Activated CD4-positive, alpha-beta T cell treated with anti-CD3 and anti-CD28 coated beads, Interleukin-2, Interleukin-4, amounts not matched to agents 100 ng/mL and 50 ng/mL, durations not matched to agents 16 hours and 8 hours (primary cell): ENCODE data around the gene FAM229B.
"Not testable (repeated sequence)": the region's sequence is repeated elsewhere in the genome, so short reads cannot be mapped to it uniquely, and the experiment has no call there.

Experiments used
- DNase-seq: peaks from one replicate; pipeline ENCODE4 v3.0.0-alpha.2; 2020; ENCODE audit warnings: low spot score

Gene FAM229B

GRCh38 chr6:112087136-112087911 lies at the start of gene FAM229B, which contains the start of gene TUBE1:
Gene FAM229B, plus strand, starts transcription at chr6:112087591. Its CDS starts 11,693 bp downstream, at chr6:112099284.
Gene TUBE1, minus strand, starts transcription at chr6:112087482. Its CDS starts 48 bp downstream, at chr6:112087434.
- DNase-seq = peak; percentile 95

- no peak for DNase-seq
Observed at GRCh38 chr6:112037783-112038216, 49.6 kb upstream of the FAM229B start.

- DNase-seq = no peak
Observed at GRCh38 chr6:112038268-112038667, 49.1 kb upstream of the FAM229B start.

- no peak for DNase-seq
Observed at GRCh38 chr6:112038756-112039430, 48.5 kb upstream of the FAM229B start.

GRCh38 chr6:112039431-112039770 lies 48.0 kb upstream of the FAM229B start:
- DNase-seq = no peak

GRCh38 chr6:112040956-112041355 lies 46.4 kb upstream of the FAM229B start:
- DNase-seq = no peak

- no peak for DNase-seq
Observed at GRCh38 chr6:112041535-112041934, 45.9 kb upstream of the FAM229B start.

GRCh38 chr6:112043032-112044007 lies 44.1 kb upstream of the FAM229B start:
- peak; percentile 95 for DNase-seq

- DNase-seq = no peak
Observed at GRCh38 chr6:112044196-112044595, 43.2 kb upstream of the FAM229B start.

GRCh38 chr6:112044856-112045255 lies 42.5 kb upstream of the FAM229B start:
- no peak for DNase-seq

- not testable (repeated sequence) for DNase-seq
Observed at GRCh38 chr6:112047523-112047922, 39.9 kb upstream of the FAM229B start.

GRCh38 chr6:112049026-112049799 lies 38.2 kb upstream of the FAM229B start:
- no peak for DNase-seq

GRCh38 chr6:112049996-112050395 lies 37.4 kb upstream of the FAM229B start:
- no peak for DNase-seq

GRCh38 chr6:112050429-112050828 lies 37.0 kb upstream of the FAM229B start:
- DNase-seq = no peak

GRCh38 chr6:112051251-112051740 lies 36.1 kb upstream of the FAM229B start:
- not testable (repeated sequence) for DNase-seq

- no peak for DNase-seq
Observed at GRCh38 chr6:112054001-112054400, 33.4 kb upstream of the FAM229B start, which contains the start of gene CCN6. Gene CCN6, plus strand, starts transcription at chr6:112054104. Its CDS starts 254 bp downstream, at chr6:112054358.

- DNase-seq = no peak
Observed at GRCh38 chr6:112054555-112055190, 32.7 kb upstream of the FAM229B start.

- no peak for DNase-seq
Observed at GRCh38 chr6:112058243-112059032, 29.0 kb upstream of the FAM229B start.

- DNase-seq = no peak
Observed at GRCh38 chr6:112061605-112062004, 25.8 kb upstream of the FAM229B start.

- no peak for DNase-seq
Observed at GRCh38 chr6:112062966-112063365, 24.4 kb upstream of the FAM229B start.
